GM12891 (cell line): ENCODE measurements around the gene ATXN2L.

Experiments used
- DNase-seq: peaks from one replicate; pipeline ENCODE4 v3.0.0; 2011; ENCODE audit warnings: low spot score; ENCODE audit not compliant: insufficient read length
- FAIRE-seq: peaks from 2 replicates; lab custom pipeline; 2011; peaks lifted over from hg19 to GRCh38; lab: Jason Lieb, UNC
- PAX5 ChIP-seq: IDR thresholded peaks from 2 replicates; pipeline ENCODE4 v1.6.1; 2011; ENCODE audit warnings: low read length, moderate library complexity, mild to moderate bottlenecking; ENCODE audit not compliant: insufficient read depth, severe bottlenecking
- POLR2A ChIP-seq: IDR thresholded peaks from 2 replicates; pipeline ENCODE4 v1.6.1; 2011; ENCODE audit warnings: low read depth, low read length, control low read depth
- POLR2AphosphoS5 ChIP-seq: IDR thresholded peaks from 2 replicates; pipeline ENCODE4 v1.6.1; 2011; ENCODE audit warnings: low read depth, low read length, control low read depth
- POU2F2 ChIP-seq: IDR thresholded peaks from 2 replicates; pipeline ENCODE4 v1.6.1; 2011; ENCODE audit warnings: low read depth, mild to moderate bottlenecking, control low read depth, low read length, moderate library complexity
- SPI1 ChIP-seq: IDR thresholded peaks from 2 replicates; pipeline ENCODE4 v1.6.1; 2011; ENCODE audit warnings: low read depth, low read length, control low read depth
- TAF1 ChIP-seq: IDR thresholded peaks from 2 replicates; pipeline ENCODE4 v1.6.1; 2011; ENCODE audit warnings: low read depth, low read length, control low read depth

Gene ATXN2L

DNA sequence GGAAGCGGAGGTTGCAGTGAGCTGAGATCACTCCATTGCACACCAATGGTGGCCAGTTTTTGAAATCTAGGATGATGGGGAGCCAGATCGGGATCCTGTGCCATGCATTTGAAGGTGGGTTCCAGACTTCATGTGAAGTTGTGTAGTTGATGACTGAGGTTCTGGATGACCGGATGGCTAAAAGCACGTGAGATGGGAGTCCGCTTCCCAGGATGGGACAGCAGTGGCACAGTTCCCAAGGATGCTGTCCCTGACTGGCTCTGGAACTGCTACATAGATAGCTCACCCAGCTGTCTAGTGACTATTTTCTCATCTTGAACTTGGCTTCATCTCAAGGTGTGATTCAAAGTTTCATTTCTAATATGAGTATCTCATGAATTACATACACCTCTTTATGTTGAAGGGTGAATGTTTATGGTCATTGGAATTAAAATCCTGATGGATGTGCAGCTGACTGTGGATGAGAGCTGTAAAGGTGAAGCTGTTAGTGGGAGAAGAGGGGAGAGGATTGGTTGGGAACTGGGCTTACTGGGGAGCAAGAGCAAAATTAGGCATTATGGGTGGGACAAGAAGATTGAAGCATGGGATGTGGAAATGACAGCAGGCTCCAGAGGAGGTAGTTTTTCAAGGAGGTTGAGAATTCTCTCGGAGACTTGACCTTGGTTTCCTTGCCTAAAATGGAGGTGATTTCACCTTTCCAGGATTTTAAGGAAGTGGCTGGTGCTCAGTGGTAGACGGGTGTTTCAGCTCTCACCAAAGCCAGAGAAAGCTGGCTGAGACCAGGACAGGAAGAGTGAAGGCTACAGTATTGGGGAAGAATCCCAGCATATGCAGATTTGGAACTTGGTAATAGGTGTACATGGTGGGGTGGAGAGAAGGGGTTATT is 15.1 kb downstream of the ATXN2L start:
- TF ChIP-seq SPI1 (peak; percentile 40; the same call in 1 of the 2 replicates), POLR2AphosphoS5 (peak; percentile 34; the same call in 1 of the 2 replicates), POLR2A (no peak), POU2F2 (peak; percentile 18; the same call in 1 of the 2 replicates)
- FAIRE-seq (no peak), DNase-seq (no peak)

DNA sequence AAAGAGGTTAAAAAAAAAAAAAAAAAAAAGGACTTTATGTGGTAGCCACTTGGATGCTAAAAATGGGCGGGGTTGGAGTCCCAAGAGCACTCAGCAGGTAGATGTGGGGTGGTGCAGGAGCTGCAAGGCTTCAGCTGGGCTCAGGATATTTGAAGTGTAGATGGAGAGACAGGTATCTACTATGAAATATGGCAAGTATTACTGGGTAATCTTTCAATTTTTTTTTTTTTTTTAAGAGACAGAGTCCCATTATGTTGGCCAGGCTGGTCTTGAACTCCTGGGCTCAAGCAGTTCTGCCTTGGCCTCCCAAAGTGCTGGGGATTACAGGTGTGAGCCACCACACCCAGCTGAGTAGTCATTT is 15.7 kb downstream of the ATXN2L start:
- no peak for FAIRE-seq
- TF ChIP-seq PAX5 (no peak), POLR2A (peak; percentile 7; the same call in 1 of the 2 replicates)
- no peak for DNase-seq

DNA sequence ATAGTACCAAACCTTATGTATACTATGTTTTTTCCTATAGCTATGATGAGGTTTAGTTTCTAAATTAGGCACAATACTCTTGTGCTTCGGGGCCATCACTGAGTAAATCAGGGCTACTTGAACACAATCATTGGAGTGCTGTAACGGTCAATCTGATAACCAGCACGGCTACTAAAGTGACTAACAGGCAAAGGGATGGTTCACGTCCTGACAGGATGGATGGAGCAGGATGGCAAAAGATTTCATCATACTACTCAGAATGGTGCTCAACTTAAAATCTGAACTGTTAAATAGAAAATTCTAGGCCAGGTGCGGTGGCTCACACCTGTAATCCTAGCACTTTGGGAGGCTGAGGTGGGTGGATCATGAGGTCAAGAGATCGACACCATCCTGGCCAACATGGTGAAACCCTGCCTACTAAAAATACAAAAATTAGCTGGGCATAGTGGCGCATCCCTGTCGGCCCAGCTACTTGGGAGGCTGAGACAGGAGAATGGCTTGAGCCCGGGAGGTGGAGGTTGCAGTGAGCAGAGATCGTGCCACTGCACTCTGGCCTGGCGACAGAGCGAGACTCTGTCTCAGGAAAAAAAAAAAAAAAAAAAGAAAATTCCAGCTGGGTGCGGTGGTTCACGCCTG is 16.3 kb downstream of the ATXN2L start:
- FAIRE-seq (no peak), DNase-seq (no peak)
- TF ChIP-seq POLR2AphosphoS5 (peak; percentile 13; the same call in 1 of the 2 replicates), POU2F2 (no peak)

DNA sequence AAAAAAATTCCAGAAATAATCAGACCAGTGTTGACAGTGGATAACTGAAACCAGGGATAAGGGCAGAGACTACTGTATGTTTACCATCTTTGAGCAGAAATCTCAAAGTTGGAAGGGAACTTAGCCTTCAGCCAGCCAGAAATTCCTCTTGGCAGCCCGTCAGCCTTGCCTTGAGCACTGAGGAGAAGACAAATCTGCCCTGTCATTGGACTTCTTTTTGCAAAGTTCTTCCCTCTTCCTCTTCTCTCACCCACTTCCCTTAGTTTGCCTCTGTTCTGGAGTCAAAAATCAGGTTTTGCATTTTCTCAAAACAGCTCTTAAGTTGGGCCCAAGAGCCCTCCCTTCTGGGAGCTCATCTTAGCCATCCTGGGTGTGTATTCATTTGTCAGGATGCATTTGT is 17.1 kb downstream of the ATXN2L start:
- no peak for FAIRE-seq
- TF ChIP-seq SPI1 (no peak), POLR2A (peak; percentile 44; the same call in 1 of the 2 replicates)
- no peak for DNase-seq

DNA sequence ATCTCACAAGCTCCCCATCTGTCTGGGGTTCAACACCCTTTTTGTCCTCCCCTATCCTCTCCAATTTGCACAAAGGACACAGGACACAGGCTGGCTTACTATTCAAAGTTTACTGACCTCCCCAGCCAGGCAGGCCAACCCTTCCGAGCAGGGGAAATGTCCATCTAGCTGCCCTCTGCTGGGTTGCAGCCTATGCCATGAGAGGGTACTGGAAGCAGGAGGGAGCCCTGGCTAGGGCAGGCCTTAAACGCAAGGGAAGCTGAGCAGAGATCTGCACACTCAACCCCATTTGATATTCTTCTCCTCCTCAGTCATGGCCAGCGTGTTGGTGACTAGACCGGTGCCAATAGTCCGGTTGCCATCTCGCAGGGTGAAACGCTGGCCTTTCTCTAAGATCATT is 19.9 kb downstream of the ATXN2L start:
- no peak for TF ChIP-seq PAX5
- peak; percentile 73; the same call in 1 of the 2 replicates for TF ChIP-seq POLR2AphosphoS5
- TF ChIP-seq POLR2A, result peak; percentile 60; the same call in 1 of the 2 replicates
- TF ChIP-seq POU2F2, result no peak
- FAIRE-seq (no peak), DNase-seq (no peak)

DNA sequence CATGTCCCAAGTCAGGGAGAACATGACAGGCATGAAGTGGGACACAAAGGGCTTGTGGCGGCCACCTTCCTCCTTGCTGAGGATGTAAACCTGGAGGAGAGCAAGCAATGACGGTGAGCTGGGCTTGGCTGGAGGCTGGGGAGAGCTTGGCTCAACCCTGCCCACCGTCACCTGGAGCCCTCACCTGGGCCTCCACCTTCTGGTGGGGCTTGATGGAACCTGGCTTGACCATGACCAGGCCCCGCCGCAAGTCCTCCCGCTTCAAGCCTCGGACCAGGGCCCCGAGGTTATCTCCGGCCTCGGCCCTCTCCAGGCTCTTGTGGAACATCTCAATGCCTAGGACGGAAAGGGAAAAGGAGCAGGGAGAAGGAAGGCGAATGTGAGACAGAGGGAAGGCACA is 21.0 kb downstream of the ATXN2L start:
- TF ChIP-seq POLR2A, result no peak
- TF ChIP-seq SPI1, result no peak
- TF ChIP-seq POLR2AphosphoS5, result no peak
- TF ChIP-seq POU2F2, result no peak
- TF ChIP-seq PAX5, result no peak
- no peak for TF ChIP-seq TAF1
- DNase-seq, result no peak
- no peak for FAIRE-seq

DNA sequence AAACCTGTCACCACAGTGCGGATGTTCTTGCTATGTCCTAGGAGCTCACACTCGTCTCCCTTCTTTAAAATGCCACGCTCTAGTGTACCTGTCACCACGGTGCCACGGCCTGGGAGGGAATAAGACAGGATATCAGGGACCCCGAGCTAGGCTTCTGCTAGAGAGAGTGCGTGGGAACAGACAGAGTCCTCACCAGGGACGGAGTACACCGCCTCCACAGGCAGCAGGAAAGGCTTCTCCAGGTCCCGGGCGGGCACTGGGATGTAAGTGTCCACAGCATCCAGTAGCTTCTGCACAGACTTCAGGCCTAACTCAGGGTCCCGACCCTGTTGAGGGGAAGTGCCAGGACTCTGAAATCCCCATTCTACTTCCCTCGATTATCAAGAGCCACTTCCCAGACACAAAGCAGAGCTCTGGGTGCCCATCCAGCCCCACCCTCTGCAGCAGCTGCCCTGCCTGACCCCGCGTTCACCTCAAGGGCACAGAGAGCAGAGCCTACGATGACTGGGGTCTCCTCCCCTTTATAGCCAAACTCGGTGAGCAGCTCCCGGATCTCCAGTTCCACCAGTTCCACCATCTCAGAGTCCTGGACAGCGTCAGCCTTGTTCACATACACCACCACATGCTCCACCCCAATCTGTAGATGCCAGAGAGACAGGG is 21.6 kb downstream of the ATXN2L start:
- DNase-seq, result no peak
- no peak for FAIRE-seq
- no peak for TF ChIP-seq POU2F2
- TF ChIP-seq SPI1, result no peak
- TF ChIP-seq POLR2AphosphoS5, result no peak

DNA sequence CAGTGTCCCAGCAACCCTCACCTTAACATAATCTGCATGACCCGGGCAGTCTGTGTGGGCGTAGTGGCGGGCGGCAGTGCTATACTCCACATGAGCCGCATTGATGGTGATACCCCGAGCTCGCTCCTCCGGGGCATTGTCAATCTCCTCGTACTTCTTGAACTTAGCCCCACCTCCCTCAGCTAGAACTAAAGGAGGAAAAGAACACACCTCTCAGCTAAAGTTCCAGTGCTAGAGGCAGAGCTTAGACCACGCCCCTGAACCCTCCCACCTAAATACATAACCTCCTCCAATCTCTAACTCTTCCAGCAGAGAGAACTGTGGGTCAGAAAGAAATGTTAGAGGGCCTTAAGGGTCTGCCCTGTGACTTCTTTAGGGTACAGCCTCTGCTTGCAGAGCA is 22.5 kb downstream of the ATXN2L start:
- TF ChIP-seq POLR2A (0 out of 2 replicates have a peak, but pooled peaks have one; percentile 22), POLR2AphosphoS5 (no peak)
- FAIRE-seq (peak; percentile 31), DNase-seq (no peak)

DNA sequence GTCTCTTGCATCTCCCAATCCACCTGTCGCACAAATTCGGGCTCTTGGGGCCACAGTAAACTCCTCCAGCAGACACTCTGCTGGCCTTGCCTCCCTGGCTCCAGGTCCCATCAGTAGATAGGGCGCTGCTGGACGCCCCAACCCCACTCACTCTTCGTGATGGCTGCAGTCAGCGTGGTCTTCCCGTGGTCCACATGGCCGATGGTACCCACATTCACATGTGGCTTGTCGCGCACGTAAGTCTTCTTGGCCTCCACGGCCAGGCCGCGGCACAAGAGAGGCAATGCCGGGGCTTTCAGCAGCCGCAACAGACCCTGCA is 22.9 kb downstream of the ATXN2L start:
- no peak for FAIRE-seq
- TF ChIP-seq POLR2AphosphoS5 (no peak), POU2F2 (no peak), SPI1 (no peak), PAX5 (no peak), TAF1 (no peak)
- no peak for DNase-seq

DNA sequence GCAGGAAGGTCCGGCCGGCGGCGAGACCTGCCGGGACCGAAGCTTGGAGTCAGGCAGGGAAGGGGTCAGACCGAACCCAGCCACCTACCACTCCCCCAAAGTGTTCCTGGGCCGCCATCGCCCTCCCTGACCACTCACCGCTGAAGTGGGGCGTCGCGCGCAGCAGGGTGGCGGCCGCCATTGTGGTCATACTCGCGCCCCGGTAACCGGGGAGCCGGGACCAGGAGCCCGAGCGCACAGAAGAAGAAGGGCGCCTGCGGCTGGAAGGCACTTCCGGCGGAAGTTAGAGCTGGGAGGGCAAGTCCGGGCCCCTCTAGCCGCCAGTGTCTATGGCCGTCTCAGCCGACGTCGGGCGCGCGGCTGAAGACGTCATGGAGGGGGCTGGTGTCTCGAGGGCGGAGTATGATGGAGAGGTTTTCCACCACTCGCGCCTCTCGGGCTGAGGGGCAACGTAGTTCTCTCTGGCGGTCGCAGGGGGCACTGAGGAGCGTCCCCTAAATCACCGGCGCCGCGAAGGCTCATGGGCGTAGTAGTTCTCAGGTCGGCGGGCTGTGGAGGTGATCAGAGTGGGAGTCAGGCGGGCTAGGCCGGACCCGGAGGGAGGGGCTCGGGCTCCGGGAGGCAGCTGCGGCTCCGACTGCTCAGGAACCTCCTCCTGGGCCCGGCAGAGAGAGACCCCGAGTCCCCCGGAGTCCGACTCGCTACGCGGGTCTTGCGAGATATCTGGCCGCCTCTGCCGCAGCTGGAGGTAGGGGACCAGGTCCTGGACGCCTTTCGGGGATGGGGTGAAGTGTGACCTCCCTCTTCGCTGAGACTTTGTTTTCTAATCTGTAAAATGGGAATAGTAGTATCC is 23.5 kb downstream of the ATXN2L start, which contains the start of gene TUFM:
TUFM (minus strand) TSS at position 269 of the 853 bp plus-strand sequence; CDS start at position 190, 79 bp downstream.
- TF ChIP-seq POLR2A (peak; percentile 77), POLR2AphosphoS5 (peak; percentile 71), POU2F2 (0 out of 2 replicates have a peak, but pooled peaks have one; percentile 9), PAX5 (peak; percentile 6), TAF1 (peak; percentile 82), SPI1 (0 out of 2 replicates have a peak, but pooled peaks have one; percentile 40)
- FAIRE-seq (peak; percentile 100), DNase-seq (peak; percentile 96)
